GM12874 (cell line): Measurements from ENCODE around the gene CFAP74.
A peak's percentile ranks its signal among the peaks of the same experiment; 100 is the strongest.

Experiments
- TF ChIP-seq, protein P1 (sequence below): IDR thresholded peaks from 2 replicates; pipeline ENCODE4 v1.5.1; 2011; ENCODE audit warnings: low read depth, mild to moderate bottlenecking, control low read depth, low read length, moderate library complexity; ENCODE audit not compliant: insufficient read depth

Gene CFAP74

DNA sequence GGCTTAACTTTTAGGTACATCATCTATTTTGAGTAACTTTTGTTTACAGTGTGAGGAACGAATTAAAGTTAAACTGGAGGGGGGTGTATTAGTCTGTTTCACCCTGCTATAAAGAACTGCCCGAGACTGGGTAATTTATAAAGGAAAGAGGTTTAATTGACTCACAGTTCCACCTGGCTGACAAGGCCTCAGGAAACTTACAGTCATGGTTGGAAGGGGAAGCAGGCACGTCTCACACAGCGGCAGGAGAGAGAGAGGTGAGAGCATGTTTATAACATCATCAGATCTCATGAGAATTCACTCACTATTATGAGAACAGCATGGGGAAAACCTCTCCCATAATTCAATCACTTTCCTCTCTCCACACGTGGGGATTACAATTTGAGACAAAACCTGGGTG lies 52.6 kb downstream of the CFAP74 start:
- TF ChIP-seq, protein P1, sequence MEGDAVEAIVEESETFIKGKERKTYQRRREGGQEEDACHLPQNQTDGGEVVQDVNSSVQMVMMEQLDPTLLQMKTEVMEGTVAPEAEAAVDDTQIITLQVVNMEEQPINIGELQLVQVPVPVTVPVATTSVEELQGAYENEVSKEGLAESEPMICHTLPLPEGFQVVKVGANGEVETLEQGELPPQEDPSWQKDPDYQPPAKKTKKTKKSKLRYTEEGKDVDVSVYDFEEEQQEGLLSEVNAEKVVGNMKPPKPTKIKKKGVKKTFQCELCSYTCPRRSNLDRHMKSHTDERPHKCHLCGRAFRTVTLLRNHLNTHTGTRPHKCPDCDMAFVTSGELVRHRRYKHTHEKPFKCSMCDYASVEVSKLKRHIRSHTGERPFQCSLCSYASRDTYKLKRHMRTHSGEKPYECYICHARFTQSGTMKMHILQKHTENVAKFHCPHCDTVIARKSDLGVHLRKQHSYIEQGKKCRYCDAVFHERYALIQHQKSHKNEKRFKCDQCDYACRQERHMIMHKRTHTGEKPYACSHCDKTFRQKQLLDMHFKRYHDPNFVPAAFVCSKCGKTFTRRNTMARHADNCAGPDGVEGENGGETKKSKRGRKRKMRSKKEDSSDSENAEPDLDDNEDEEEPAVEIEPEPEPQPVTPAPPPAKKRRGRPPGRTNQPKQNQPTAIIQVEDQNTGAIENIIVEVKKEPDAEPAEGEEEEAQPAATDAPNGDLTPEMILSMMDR = no peak

DNA sequence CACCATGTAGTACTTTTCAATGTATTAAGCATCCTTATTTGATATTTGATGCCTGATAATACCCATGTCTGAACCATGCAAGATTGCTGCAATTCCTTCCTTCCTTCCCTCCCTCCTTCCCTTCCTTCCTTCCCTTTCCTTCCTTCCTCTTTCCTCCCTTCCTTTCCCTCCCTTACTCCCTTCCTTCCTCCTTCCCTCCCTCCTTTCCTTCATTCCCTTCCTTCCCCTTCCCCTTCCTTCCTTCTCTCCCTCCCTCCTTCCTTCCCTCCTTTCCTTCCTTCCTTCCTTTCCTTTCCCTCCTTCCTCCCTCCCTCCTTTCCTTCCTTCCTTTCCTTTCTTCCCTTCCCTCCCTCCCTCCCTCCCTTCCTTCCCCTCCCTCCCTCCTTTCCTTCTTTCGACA lies 54.8 kb downstream of the CFAP74 start:
- TF ChIP-seq, protein P1 = no peak

DNA sequence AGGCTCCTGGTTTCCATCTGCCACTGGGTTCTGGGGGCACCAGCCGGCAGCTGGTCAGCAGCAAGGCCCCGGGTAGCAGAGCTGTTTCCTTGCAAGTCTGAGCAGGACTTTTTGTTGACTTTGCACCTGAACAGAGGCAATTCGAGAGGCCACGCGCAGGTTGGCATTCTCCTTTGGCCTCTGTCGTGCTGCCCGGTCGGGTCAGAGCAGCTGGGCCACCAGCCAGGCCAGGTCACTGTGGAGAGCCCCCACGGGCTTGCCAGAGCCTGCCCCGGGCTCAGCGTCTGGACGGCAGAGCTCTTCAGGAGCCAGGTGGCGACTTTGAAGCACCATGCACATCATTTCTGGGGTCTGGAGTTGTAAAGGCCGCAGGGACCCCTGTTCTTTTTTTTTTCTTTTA lies 56.1 kb downstream of the CFAP74 start:
- TF ChIP-seq, protein P1 = no peak

DNA sequence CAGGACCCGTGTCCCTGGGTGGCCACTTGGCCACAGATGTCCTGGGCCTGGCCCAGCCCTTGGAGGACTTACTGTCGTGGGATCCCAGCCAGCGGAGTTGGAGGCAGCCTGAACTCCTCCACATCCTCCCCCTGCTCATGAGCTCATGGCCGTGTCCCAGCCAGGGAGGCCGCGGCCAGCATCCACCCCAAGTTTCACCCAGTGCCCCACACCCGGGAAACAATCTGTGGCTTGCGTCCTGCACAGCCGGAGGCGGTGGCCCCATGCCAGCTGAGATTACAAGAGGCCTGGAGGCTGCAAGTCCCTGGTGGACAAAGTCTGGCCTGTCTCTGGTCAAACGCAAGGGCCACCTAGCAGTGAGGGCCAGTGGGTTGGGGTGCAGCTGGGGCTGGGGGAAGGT lies 57.0 kb downstream of the CFAP74 start:
- TF ChIP-seq, protein P1 = no peak

DNA sequence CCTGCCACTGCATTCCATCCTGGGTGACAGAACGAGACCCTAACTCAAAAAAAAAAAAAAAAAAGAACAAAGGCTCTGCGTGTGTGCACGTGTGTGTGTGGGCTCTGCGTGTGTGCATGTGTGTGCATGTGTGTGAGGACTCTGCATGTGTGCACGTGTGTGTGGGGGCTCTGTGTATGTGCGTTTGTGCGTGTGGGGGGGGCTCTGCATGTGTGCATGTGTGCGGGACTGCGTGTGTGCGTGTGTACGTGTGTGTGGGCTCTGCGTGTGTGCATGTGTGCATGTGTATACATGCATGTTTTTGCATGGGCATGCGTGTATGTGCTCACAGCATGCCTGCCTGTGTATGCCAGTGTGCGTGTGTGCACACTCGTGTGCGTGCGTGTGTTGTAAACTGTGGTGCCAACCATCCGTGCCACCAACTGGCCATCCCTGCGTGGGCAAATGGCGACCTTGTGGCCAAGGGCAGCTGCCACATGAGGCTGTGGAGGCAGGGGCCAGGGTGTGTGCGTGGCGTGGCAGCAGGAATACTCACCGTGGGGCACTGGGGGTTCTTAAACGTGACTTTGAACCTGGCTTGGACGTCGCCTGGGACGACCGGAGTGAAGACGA lies 57.7 kb downstream of the CFAP74 start:
- TF ChIP-seq, protein P1 = no peak

DNA sequence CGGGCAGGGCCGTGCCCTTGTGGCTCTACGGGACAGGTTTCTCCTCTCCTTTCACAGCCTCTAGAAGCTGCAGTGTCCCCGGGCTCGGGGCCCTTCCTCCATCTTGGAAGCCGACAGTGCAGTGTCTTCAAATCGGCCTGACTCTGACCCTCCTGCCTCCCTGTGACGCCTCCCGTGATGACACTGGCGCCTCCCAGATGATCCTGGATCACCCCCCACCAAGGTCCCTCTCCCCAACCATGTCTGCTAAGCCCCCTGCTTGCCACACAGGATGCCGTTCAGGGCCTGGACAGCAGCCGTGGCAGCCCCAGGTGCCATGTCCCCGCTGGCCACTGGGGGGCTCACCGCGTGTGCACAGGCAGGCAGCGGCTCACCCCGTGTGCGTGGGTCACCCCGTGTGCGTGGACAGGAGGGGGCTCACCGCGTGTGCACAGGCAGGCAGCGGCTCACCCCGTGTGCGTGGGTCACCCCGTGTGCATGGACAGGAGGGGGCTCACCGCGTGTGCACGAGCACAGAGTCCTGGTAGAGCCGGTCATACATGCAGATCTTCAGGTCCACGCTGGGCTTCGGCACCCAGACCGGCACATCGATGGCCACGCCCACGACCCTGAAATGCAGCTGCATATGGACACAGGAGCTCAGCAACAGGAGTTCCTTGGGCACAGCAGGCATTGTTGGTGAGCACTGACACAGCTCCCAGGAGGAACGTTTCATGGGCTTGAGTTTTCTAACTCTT lies 59.6 kb downstream of the CFAP74 start:
- TF ChIP-seq, protein P1 = peak; percentile 87

DNA sequence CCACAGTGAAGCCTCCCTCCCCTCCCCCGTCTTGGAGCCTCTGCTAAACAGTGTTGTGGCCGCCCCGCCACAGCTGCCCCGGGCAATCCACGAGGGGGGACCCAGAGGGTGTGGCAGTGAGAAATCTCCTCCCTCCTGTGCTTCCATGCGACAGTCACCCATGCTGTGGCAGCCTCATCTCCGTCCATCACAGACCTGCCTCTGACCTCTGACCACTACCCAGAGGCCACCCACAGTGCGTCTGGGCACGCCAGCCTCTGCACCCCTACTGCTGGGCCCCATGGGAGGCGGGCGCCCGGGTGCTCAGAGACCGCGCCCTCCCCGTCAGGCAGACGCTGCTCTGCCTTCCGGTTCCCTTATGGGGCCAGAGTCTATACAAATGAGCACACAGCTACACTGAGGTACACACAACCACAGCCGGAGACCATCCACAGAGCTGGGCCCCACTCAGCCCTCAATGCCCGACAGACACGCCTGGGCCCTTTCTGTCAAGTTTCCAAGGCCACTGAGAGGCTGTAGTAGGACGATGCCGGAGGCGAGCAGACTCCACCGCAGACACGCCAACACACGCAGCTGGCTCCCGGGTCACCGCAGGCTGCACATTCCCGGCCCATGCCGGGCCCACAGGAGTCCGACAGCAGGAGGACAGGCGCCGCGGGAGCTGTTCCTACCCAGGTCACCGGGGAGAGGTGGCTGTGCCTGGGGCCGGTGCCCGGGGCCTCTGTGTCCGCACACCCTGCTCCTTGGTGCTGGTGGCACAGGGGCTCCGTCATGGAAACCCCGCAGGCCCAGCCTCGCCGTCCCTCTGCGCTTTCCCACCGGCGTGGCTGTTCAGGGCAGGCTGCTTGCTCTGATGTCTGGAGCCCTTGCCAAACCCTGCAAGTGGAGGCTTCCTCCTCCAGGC lies 60.6 kb downstream of the CFAP74 start:
- TF ChIP-seq, protein P1 = no peak
